Dedifferentiated amniotic fluid mesenchymal stem cell (primary cell): ENCODE results near the gene NCKAP1.
A peak's percentile ranks its signal among the peaks of the same experiment; 100 is the strongest.
"Not testable (repeated sequence)": the region's sequence is repeated elsewhere in the genome, so short reads cannot be mapped to it uniquely, and the experiment has no call there.

Experiments
- DNase-seq: peaks from one replicate; pipeline ENCODE4 v3.0.0-alpha.2; 2016; ENCODE audit errors: extremely low spot score

The NCKAP1 gene

GRCh38 chr2:183037553-183038340 lies 510 bp downstream of the NCKAP1 start:
- no peak for DNase-seq

DNA sequence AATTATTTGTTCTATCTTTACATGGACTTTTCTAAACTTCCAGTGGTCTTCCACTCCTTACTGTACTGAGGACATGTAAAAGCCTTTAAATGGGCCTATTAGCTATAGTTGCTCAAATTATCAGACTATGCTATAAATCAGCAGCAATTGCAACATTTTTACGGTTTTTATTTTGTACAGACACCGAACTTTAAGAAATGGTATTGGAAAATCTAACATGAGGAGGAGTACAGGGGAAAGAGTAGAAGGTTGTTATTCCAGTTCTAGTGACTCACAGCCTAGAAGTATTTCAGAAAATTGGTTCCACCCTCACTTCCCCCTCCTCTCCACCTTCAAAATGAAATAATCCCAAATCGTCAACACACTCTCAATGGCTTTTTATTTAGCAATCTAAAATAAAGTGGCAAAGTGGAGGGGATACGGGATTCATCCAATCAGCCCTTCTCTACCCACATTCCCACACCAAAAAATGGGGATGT lies 1.1 kb downstream of the NCKAP1 start:
- peak; percentile 36 for DNase-seq

DNA sequence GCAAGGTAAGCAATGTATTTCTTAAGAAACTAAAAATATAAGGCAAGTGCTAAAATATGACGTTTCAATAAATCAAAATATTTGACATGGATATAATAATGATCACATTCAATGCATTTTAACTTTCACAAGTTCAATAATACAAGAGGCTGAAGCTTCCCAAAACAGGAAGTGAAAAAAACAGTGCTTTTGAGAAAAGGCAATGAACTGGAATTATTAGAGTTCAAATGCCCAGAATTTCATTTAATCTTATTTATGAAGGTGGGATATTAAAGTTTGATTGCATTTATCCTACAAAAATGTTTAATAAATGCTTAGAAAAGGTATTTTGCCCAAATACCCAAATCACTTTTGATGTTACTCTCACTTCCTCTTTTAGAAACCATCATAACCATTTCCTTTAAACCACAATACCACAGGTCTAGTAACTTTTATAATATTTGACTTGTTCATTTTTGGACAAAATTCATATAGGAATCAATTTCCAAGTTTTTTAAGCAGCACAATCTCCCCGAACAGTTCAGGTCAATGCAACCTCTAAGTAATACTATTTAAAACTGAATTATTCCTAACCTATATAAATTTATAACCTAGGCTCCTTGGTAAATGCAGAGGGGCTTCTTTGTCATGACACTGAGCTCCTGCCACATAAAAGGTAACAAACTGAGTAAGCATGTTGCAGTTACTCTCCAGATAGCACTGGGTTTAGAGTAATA lies 2.1 kb downstream of the NCKAP1 start:
- no peak for DNase-seq

DNA sequence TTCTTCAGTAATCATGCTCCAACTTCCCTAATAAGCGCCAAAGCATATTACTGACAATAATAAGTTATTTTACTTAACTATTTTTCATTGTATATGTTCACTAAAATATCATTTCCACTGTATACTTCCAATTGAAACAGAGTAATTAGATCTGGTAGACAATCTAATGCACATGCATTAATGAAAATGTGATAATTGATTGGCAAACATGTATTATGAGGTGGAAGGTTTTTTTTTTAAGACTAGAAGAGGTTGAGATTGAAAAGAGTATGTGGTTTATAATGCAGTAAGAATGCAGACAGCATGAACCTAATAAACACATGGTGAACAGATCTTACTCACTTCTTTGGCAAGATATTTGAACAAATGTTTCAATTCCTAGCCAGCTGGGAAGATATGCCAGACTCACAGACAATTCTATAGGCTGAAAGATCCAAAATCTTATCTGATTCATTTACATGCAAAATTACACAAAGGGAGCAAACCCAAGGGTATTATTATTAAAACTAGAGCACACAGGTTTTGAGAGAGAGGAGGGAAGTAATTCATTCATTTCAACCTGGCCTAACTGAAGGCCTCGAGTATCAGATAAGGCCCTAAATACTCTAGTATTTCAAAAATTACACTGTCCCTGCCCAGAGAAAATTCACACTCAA lies 2.8 kb downstream of the NCKAP1 start:
- peak; percentile 54 for DNase-seq

- DNase-seq, result no peak
These were observed 3.5 kb downstream of the NCKAP1 start for GRCh38 chr2:183034806-183035205.

- DNase-seq, result no peak
These were observed 4.3 kb downstream of the NCKAP1 start for GRCh38 chr2:183033951-183034350.

DNA sequence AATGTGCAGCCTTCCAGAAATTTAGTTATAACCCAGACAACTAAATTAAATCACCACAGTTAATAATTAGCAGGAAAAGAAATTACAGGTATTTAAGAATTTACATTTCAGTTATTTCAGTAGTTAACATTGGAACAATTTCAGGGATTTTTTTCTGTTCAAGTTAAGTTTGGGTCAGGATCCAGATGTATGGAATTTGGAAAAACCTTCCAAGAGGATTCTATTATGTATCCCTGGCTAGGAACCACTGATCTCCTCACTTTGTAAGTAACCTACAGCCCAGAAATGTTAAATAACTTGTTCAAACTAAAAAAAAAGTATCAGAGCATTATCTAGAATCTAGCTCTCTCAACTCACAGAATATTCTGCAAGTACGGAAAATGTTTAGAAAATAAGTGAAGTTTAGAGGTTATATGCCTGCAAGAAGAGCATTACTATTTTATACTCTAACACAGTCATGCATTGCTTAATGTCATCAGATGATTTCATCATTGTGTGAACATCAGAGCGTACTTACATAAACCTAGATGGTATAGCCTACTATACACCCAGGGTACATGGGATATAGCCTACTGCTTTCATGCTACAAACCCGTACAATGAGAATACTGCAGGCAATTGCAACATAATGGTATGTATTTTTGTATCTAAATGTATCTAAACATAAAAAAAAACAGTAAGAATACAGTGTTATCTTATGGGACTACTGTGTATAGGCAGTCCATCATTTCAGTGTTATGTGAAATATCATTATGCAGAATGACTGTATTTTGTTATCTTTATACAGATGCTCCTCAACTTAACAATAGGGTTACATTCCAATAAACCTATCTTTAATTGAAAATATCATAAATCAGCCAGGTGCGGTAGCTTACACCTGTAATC lies 6.1 kb downstream of the NCKAP1 start:
- DNase-seq, result no peak

GRCh38 chr2:183029219-183029618 lies 9.0 kb downstream of the NCKAP1 start:
- DNase-seq, result no peak

DNA sequence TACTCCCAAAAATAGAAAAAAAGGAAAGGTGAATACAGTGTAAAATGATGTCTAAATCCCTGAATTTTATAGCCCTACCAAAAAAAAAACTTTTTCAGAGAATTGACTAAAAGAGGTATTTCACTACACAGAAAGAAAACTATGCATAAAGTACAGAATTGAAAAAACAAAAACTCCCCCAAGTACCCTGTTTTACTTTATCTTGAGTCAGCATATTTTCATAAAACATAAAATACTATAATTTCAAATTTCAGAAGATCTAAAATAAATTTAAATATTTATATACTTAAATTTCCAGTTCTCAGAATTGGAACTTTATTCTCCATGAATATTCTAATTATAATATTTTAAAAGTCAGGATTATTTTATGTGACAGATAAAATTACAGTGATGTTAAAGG lies 10.1 kb downstream of the NCKAP1 start:
- DNase-seq, result no peak

DNA sequence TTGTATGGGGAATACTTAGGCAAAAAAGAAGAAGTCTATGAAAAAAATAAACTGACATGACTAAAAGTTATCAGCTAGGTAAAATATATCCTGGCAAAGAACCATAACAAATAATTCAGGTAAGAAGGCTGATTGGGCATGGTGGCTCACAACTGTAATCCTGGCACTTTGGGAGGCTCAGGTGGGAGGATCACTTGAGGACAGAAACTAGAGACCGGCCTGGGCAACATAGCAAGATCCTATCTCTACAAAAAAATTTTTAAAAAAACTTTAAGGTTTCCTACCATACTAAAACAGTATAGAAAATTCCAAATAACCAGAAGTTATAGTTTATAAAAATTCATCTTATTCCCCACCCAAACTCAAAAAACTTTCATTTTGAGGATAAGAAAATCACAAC lies 10.8 kb downstream of the NCKAP1 start:
- DNase-seq, result no peak

DNA sequence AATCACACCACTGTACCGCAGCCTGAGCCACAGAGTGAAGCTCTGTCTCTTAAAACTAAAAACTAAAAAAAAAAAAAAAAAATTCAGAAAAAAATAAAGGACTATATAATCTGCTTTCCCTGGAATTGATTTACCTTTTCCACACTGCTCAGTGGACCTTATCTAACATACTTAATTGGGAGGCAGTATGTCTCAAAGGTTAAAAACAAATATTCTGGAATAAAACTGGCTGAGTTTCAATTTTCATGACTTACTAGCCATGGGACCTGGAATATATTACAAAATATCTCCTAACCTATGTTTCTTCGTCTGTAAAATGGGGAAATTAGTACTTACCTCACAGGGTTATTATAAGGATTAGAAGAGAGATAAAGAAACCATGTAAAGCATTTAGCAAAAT lies 11.8 kb downstream of the NCKAP1 start:
- no peak for DNase-seq

DNA sequence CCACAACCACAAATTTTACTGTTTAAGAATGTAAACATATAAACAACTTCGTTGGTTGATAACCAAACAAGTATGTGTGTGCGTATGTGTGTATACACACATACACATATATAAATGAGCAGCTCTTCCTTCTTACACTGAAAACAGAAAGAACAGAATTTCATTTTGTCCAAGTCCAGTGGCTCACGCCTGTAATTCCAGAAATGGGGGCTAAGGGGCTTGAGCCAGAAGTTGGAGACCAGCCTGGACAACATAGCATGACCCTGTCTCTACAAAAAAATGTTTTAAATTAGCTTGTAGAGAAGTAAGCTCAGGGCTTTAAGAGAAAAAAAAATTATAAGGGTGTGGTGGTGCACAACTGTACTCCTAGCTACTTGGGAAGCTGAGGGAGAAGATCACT lies 12.3 kb downstream of the NCKAP1 start:
- DNase-seq, result no peak

DNA sequence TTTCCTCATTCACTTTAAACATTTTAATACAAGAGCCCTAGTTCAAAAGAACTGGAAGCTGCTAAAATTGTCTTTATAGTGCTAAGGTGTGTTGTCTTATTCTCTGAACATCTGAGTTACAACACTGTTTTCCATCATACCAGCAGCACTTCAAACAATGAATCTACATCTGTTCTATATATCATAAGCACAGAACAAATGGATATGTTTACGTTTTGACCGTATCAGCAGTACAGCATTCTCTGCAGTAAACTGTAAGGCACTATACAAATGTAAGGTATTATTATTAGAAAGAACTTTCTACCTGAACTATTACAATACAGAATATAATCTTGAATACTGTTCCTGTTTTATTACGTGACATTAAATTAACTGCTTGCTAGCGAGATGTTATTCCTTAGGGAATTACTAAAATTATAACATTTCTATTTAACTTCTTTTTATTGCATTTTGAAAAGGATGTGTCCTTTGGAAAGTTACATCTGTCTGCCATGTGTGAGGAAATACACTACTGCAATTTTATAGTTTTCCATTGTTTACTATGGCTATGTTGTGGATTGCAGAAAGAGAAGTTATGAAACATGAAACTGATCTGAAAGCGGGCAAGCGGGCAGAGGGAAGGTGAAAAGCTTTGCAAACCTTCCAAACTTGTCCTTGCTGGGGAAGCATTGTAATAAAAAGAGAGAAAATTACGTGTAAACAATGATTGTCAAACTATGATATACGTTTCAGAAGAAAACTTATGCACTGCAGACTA lies 13.7 kb downstream of the NCKAP1 start:
- no peak for DNase-seq

DNA sequence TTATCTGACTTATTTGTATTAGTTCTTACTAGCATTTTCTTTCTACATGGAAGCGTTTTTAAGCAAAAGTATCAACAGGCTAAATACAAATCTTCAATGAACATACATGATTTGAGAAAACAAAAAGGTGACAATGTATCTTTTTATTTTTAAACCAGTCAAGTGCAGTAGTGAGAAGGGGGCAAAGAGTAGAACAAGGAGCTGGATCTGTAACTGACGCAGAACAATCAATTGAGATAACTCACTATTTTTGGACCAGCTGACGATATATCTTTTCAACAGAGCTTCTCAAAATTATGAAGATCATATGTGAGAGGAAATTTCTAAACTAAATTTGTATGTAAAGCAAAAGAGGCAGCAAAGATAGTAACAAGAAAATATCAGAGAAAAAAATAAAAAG lies 15.5 kb downstream of the NCKAP1 start:
- DNase-seq, result no peak

- no peak for DNase-seq
These were observed 16.6 kb downstream of the NCKAP1 start for GRCh38 chr2:183021613-183022012.

DNA sequence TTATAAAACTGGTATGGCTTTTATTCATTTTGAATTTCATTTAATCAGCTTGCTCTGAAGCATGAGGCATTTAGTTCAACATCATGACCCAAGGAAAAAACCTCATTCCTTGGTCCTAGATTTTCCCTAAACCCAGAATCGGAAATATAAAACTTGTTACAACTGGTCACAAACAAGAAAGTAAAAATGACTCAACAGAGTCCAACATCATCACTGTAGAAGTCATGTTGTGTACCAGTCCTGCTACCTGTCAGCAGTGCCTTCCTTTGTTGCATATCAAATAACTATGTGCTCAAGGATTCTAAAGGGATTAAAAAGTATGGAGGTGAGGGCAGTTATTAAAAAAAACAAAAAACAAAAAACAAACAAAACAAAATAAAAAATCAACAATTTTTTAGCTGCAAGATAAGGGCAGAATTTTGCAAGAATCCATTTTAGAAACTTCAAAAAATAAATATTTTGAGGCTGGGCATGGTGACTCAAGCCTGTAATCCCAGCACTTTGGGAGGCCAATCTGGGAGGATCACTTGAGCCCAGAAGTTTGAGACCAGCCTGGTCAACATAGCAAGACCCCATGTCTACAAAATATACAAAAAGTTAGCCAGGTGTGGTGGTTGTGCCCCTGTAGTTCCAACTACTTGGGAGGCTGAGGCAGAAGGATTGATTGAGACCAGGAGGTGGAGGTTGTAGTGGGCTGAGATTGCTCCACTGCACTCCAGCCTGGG lies 18.4 kb downstream of the NCKAP1 start:
- DNase-seq, result no peak

DNA sequence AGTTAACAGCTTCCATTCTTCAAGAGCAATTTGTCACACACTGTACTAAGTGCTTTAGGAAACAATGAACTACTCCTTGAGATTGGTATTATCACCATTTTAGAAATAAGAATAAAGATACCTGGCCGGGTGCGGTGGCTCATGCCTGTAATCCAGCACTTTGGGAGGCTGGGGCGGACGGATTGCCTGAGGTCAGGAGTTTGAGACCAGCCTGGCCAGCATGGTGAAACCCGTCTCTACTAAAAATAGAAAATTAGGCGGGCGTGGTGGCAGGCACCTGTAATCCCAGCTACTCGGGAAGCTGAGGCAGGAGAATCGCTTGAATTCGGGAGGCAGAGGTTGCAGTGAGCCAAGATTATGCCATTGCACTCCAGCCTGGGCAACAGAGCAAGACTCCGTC lies 20.4 kb downstream of the NCKAP1 start:
- DNase-seq, result not testable (repeated sequence)

- no peak for DNase-seq
These were observed 24.3 kb downstream of the NCKAP1 start for GRCh38 chr2:183014005-183014404.

DNA sequence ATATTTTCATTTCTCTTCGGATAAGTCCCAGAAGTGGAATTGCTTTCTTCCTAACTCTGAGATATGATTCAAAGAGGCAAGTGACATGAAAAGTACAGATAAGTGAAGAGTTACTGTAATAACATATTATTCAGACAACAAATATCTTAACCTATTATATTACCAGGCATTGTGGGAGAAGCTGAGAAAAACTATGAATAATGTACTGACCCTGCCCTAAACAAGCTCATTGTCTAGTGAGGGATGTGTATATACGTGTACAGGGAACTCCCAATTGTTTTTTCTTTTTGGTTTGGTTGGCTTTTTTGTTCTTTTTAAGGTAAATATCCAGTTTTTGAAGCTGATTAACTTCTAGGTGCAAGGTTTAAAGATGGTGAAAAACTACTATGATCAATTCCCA lies 26.5 kb downstream of the NCKAP1 start:
- no peak for DNase-seq

GRCh38 chr2:183010112-183010511 lies 28.1 kb downstream of the NCKAP1 start:
- DNase-seq, result no peak
